AG04450 (cell line): ENCODE measurements around the gene FOXM1. TPM values are rescaled to one million over a fixed set of nuclear protein-coding genes. Genes with fewer than 3 reads are reported as not detected.

Source experiments
- CTCF ChIA-PET: fragments of 300-600, 350-600 bp; formaldehyde crosslinking; extraction: SDS; loops from one replicate; lab custom pipeline; 2022; ENCODE audit warnings: antibody characterized with exemption, inconsistent platforms; lab: Charles Lee
- POLR2A ChIA-PET: fragments of 350-600 bp; formaldehyde crosslinking; extraction: SDS; loops from one replicate; lab custom pipeline; 2021; ENCODE audit warnings: antibody characterized with exemption, inconsistent platforms; lab: Yijun Ruan, JAX
- DNase-seq: peaks from one replicate; pipeline ENCODE4 v3.0.0-alpha.2; 2011; ENCODE audit warnings: low read depth, low spot score
- H3K27ac ChIP-seq: one replicate; pipeline ENCODE4 v1.5.1; 2012; ENCODE audit warnings: low read depth, low read length, control low read depth
- H3K27me3 ChIP-seq: one replicate; pipeline ENCODE4 v1.6.0; 2012; ENCODE audit warnings: low read length; ENCODE audit not compliant: control insufficient read depth, insufficient read depth
- H3K4me3 ChIP-seq: 2 replicates; pipeline ENCODE4 v1.5.1; 2011; ENCODE audit warnings: mild to moderate bottlenecking, low read depth, low read length, control low read depth
- H3K9me3 ChIP-seq: 2 replicates; pipeline ENCODE4 v1.5.1; 2012; ENCODE audit warnings: low read length; ENCODE audit not compliant: control insufficient read depth, insufficient read depth
- polyA plus RNA-seq: library from polyadenylated mRNA; depleted of rRNA; stranded (reverse); fragments of >200 nt; gene quantifications from 2 replicates; pipeline ENCODE4 v1.2.3, GENCODE V29; 2011
- TF ChIP-seq, protein P1 (sequence below): IDR thresholded peaks from 2 replicates; pipeline ENCODE4 v1.5.1; 2011; ENCODE audit warnings: low read depth, low read length, control low read depth, inconsistent platforms

The FOXM1 gene
- polyA plus RNA-seq, 1 experiment, result 10.8 TPM

DNA sequence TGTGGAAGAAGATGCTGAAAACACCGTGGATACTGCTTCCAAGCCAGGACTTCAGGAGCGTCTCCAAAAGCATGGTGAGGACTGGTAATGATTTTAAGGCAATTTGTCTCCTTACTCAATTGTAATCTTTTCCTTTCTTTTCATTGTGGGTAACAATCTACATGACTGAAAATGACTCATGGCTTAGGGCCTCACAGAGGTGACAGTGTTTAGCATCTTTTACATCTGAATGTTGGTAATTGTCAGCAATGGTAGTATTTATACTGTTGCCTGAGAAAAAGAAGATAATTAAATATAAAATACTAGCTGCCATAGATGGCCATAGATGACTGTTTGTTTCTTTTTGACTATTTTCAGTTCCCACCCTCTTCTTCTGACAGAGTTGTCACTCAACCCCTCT, 45.4 kb upstream of the FOXM1 start:
- CTCF ChIA-PET, result no interaction called here
- no peak for DNase-seq
- TF ChIP-seq, protein P1, sequence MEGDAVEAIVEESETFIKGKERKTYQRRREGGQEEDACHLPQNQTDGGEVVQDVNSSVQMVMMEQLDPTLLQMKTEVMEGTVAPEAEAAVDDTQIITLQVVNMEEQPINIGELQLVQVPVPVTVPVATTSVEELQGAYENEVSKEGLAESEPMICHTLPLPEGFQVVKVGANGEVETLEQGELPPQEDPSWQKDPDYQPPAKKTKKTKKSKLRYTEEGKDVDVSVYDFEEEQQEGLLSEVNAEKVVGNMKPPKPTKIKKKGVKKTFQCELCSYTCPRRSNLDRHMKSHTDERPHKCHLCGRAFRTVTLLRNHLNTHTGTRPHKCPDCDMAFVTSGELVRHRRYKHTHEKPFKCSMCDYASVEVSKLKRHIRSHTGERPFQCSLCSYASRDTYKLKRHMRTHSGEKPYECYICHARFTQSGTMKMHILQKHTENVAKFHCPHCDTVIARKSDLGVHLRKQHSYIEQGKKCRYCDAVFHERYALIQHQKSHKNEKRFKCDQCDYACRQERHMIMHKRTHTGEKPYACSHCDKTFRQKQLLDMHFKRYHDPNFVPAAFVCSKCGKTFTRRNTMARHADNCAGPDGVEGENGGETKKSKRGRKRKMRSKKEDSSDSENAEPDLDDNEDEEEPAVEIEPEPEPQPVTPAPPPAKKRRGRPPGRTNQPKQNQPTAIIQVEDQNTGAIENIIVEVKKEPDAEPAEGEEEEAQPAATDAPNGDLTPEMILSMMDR, result no peak
- POLR2A ChIA-PET, result no interaction called here
- Histone ChIP-seq H3K4me3 (no peak overlapping the region), H3K27me3 (no peaks in the 10 kb centered on the region), H3K9me3 (no peaks in the 10 kb centered on the region), H3K27ac (no peak overlapping the region)

DNA sequence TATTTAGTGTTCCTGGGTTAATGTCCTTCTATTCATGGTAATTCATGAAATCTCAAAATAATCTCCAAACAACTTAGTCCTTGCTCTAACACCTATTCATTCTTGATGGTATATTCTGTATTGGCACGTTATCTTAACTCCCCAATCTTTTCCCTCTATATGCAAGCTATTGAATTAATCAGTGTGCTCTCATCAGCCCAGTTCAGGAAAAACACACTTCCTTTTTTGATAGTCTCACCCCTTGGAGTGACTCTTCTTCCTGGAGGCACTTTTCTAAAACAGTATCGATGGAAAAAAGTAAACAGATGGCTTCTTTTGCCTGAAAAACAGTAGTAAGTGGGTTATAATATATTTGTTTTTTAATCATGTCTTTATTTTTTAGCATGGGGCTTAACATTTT, 42.3 kb upstream of the FOXM1 start:
- no peak for DNase-seq
- CTCF ChIA-PET, result no interaction called here
- Histone ChIP-seq H3K27ac (no peak overlapping the region), H3K4me3 (no peak overlapping the region), H3K27me3 (no peaks in the 10 kb centered on the region), H3K9me3 (no peaks in the 10 kb centered on the region)
- POLR2A ChIA-PET, result no interaction called here
- TF ChIP-seq, protein P1, result no peak

DNA sequence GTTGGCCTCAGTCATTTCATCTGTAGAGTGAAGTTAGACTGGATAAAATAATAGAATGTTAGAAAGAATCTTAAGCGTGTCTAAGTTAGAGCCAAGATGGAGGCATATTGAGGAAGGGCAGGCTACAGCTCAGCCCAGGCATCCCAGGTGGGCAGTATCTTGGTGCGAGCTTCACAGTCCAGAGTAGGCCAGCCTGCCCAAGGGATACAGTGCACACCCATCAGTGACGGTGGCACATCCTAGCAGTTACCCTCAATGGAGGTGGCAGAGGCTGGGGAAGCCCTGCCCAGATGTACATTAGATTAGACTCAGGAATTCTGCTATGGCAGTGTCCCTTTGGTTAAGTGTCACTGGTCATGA, 35.2 kb upstream of the FOXM1 start:
- POLR2A ChIA-PET, result no interaction called here
- CTCF ChIA-PET, result interaction anchor here (1.3 kb wide), 1 partner anchor 122 kb away, joined by 4 read pairs; no protein-coding TSS in a partner anchor
- H3K27ac ChIP-seq, result peak overlapping the region; percentile 21

DNA sequence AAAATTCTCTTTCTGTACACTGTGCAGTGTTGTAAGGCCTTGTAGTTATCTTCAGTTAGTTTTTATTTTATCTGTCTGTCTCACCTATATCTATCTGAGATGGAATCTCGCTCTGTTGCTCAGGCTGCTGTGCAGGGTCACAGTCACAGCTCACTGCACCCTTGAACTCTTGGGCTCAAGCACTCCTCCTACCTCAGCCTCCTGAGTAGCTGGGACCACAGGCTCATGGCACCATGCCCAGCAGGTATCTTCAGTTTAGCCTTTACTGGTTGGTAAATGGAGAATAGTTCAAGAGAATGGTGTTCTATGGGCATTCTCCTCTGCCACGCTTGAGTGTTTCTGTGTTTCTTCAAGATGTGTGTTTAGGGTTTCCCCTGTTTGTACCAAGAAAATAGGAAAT, 27.3 kb upstream of the FOXM1 start:
- no peaks in the 10 kb centered on the region for H3K9me3 ChIP-seq
- TF ChIP-seq, protein P1, result no peak
- H3K27me3 ChIP-seq, result no peaks in the 10 kb centered on the region
- no peak overlapping the region for H3K4me3 ChIP-seq
- ChIA-PET POLR2A (no interaction called here), CTCF (no interaction called here)
- DNase-seq, result no peak
- H3K27ac ChIP-seq, result no peak overlapping the region

More for the DNA sequence above, 35.2 kb upstream of the FOXM1 start:
- H3K27me3 ChIP-seq, result no peaks in the 10 kb centered on the region
- H3K9me3 ChIP-seq, result no peaks in the 10 kb centered on the region
- no peak for DNase-seq
- TF ChIP-seq, protein P1, result no peak
- no peak overlapping the region for H3K4me3 ChIP-seq

DNA sequence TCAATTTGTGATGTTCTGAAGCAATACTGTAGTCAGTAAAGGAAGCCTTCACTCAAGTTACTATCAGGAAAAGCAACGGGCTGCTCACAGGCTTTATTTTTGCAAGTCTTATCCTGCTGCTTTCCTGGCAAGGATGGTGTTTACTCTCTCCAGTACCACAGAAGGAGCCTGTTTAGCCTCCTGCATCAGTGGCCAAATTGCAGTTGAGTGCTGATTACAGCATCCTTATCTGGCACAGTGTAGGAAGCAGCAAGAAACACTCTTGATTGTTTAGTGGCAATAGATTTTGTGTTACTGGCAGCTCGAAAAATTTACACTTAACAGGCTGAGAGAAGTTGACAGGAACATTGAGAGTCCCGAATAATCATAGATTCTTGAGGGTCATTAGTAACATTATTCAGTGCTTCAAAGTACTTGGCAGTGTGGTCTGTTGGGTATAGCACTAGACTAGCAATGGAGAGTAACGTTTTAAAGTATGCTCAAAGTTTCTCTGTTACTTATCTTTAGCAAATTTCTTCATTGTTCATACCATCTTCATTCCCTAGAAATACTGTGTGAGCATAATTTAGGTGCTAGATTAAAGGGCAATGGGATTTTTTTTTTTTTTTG, 25.4 kb upstream of the FOXM1 start:
- H3K27me3 ChIP-seq, result no peaks in the 10 kb centered on the region
- TF ChIP-seq, protein P1, result no peak
- no peaks in the 10 kb centered on the region for H3K9me3 ChIP-seq
- H3K4me3 ChIP-seq, result no peak overlapping the region
- H3K27ac ChIP-seq, result no peak overlapping the region
- ChIA-PET CTCF (no interaction called here), POLR2A (no interaction called here)
- no peak for DNase-seq
